GM10248 (cell line): Measurements from ENCODE around the gene RPEL1.

ENCODE experiments used
- CTCF ChIA-PET: fragments of 300-600 bp; sonication (Branson Sonifier 250); formaldehyde crosslinking; extraction: SDS; loops from one replicate; lab custom pipeline; 2021; ENCODE audit warnings: antibody characterized with exemption; lab: Yijun Ruan, JAX
- POLR2A ChIA-PET: fragments of 350-650 bp; sonication (Branson Sonifier 250); formaldehyde crosslinking; extraction: SDS; loops from one replicate; lab custom pipeline; 2020; ENCODE audit warnings: antibody characterized with exemption; lab: Yijun Ruan, JAX
- DNase-seq: peaks from one replicate; pipeline ENCODE4 v3.0.0; 2012; ENCODE audit errors: extremely low spot score
- TF ChIP-seq, protein P1 (sequence below): IDR thresholded peaks from 2 replicates; pipeline ENCODE4 v1.5.1; 2012; ENCODE audit warnings: mild to moderate bottlenecking, low read depth; ENCODE audit errors: extremely low read depth, missing control alignments, control extremely low read depth

RPEL1 gene

DNA sequence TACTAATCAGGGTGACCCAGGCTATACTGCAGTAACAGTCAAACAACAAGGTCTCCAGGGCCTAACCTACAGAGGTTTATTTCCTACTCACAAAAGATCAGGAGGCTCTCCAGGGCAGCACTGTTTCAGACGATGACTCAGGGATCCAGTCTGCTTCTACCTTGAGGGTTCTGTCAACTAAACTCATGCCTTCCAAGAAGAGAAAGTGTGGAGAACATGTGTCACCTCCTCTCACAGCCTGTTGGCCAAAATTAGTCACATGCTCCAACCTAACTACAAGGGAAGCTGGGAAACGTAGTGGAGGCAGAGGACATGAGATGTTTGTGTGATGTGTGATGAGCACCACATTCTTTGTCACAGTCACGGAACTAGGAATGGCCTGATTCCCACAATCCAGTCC is 16.5 kb downstream of the RPEL1 start:
- TF ChIP-seq, protein P1, sequence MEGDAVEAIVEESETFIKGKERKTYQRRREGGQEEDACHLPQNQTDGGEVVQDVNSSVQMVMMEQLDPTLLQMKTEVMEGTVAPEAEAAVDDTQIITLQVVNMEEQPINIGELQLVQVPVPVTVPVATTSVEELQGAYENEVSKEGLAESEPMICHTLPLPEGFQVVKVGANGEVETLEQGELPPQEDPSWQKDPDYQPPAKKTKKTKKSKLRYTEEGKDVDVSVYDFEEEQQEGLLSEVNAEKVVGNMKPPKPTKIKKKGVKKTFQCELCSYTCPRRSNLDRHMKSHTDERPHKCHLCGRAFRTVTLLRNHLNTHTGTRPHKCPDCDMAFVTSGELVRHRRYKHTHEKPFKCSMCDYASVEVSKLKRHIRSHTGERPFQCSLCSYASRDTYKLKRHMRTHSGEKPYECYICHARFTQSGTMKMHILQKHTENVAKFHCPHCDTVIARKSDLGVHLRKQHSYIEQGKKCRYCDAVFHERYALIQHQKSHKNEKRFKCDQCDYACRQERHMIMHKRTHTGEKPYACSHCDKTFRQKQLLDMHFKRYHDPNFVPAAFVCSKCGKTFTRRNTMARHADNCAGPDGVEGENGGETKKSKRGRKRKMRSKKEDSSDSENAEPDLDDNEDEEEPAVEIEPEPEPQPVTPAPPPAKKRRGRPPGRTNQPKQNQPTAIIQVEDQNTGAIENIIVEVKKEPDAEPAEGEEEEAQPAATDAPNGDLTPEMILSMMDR = no peak
- ChIA-PET CTCF (no interaction called here), POLR2A (no interaction called here)
- DNase-seq = no peak

DNA sequence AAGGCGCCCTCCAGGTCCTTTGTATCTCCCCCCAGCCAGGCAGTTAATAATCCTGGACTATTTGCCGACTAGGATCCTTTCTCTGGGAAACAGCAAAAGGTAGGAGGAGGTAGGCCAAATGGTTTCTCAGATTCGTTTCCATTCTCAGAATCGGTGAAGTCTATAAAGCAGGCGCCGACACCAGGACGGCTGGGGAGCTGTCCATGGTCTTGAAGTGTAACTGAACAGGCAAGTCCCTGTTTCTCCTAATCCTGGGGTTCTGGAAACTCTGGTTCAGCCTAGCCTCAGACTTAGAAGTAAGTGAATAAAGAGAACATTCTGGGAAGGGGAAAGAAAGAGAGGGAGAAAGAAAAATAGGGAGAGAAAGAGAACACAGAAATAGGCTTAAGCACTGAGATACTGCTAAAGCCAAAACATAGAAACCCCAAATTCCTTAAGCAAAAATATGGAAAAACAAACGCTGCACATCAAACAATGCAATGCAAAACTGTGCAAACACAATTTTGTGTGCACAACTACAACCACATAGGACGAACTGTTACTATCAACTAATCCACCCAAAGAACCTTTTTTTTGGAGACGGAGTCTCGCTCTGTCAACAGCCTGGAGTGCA is 20.1 kb downstream of the RPEL1 start:
- TF ChIP-seq, protein P1 = no peak
- ChIA-PET POLR2A (no interaction called here), CTCF (no interaction called here)
- peak; percentile 45 for DNase-seq

DNA sequence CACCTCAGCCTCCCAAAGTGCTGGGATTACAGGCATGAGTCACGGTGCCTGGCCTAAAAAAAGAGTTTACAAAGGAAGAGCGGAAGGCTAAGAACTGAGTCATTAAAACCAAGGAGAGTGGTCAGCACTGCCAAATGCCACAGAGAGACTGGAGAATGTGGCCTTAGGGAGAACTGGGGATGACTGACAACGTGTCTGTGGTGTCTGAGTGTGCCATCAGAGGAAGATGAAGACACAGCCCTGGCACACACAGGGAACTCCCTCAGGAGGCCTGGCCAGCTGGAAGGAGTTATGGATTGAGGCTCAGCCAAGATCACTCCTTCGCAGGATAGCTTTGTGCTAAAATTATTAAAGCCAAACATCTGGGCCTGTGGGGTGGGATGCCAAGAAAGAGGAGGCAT is 27.4 kb downstream of the RPEL1 start:
- no peak for DNase-seq
- CTCF ChIA-PET = interaction anchor here (1.4 kb wide), 1 partner anchor 14 kb away, joined by 4 read pairs; no protein-coding TSS in a partner anchor
- POLR2A ChIA-PET = no interaction called here
- TF ChIP-seq, protein P1 = no peak

DNA sequence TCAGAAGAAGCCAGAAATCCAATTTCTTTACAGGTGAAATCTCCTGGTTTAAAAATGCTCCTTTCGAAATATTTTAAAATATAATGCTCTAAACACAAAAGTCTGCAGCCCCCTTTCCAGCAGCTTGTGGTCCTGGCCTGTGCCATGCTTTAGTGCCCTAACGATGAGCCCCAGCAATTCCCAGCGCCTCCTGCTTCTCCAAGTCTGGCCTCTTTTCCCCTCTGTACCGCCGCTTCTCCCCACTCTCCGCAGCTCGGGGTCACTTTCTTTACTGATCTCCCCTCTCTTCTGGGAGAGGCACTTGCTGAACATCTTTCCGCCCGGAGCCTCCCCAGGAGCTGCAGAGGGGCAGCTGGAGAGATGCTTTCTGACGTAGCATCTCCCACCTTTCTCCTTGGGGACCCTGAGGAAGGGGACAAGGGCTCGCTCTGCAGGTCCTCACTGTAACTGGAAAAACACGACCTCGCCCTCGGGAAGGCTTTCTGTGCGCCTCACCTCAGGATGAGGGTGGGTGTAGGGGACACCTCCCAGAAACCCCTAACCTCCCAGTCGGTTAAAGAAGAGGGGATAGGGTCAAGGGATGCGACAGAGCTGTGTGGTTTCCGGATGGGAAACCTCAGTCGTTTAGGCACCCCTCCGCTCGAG is 30.7 kb downstream of the RPEL1 start:
- ChIA-PET POLR2A (no interaction called here), CTCF (interaction anchor here (1.7 kb wide), 1 partner anchor 32 kb away, joined by 3 read pairs; no protein-coding TSS in a partner anchor)
- no peak for DNase-seq
- TF ChIP-seq, protein P1 = no peak

DNA sequence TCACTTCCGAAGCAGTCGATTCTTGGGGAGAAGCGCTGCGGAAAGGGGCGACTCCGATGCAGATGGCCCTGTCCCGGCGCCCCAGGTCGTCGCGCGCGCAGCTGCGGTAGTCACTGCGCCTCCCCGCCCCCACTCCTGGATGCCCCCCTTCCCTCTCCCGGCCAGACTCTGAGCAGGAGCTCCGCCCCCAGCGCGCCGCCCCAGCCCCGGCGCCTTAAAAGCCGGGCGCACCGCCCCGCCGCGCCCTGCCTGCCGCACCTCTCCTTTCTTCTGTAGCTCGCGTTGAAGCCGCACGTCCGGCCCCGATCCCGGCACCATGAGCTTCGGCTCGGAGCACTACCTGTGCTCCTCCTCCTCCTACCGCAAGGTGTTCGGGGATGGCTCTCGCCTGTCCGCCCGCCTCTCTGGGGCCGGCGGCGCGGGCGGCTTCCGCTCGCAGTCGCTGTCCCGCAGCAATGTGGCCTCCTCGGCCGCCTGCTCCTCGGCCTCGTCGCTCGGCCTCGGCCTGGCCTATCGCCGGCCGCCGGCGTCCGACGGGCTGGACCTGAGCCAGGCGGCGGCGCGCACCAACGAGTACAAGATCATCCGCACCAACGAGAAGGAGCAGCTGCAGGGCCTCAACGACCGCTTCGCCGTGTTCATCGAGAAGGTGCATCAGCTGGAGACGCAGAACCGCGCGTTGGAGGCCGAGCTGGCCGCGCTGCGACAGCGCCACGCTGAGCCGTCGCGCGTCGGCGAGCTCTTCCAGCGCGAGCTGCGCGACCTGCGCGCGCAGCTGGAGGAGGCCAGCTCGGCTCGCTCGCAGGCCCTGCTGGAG is 31.4 kb downstream of the RPEL1 start, which contains the start of gene INA:
INA (plus strand) TSS at position 243 of the 817 bp plus-strand sequence; CDS start at position 317, 74 bp downstream.
- TF ChIP-seq, protein P1 = no peak
- ChIA-PET POLR2A (no interaction called here), CTCF (interaction anchor here (1.7 kb wide), 1 partner anchor 33 kb away, joined by 3 read pairs; no protein-coding TSS in a partner anchor)
- DNase-seq = peak; percentile 64

DNA sequence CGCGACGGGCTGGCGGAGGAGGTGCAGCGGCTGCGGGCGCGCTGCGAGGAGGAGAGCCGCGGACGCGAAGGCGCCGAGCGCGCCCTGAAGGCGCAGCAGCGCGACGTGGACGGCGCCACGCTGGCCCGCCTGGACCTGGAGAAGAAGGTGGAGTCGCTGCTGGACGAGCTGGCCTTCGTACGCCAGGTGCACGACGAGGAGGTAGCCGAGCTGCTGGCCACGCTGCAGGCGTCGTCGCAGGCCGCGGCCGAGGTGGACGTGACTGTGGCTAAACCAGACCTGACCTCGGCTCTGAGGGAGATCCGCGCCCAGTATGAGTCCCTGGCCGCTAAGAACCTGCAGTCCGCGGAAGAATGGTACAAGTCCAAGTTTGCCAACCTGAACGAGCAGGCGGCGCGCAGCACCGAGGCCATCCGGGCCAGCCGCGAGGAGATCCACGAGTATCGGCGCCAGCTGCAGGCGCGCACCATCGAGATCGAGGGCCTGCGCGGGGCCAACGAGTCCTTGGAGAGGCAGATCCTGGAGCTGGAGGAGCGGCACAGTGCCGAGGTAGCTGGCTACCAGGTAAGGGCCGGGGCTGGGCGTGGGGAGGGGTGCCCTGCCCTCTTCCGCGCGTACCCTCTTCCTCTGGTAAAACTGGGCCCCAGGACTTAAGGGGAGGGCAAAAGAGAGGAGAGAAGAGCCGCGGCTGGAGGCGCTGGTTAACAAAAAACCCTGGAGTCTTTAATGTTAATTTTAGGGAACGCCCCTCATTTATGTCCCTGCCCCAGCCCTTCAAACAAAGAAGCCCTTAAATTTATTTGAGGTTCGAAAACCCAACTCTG is 32.2 kb downstream of the RPEL1 start:
- TF ChIP-seq, protein P1 = no peak
- DNase-seq = no peak
- ChIA-PET POLR2A (interaction anchor here (0.6 kb wide), 1 partner anchor 209 kb away, joined by 4 read pairs; no protein-coding TSS in a partner anchor), CTCF (interaction anchor here (1.7 kb wide), 2 partner anchors 12 to 33 kb away, joined by 3 to 6 read pairs; no protein-coding TSS in a partner anchor)
